Skeletal muscle cell (primary cell): ENCODE results near the gene CREBL2.
A peak's percentile ranks its signal among the peaks of the same experiment; 100 is the strongest.
"Not testable (repeated sequence)": the region's sequence is repeated elsewhere in the genome, so short reads cannot be mapped to it uniquely, and the experiment has no call there.

Experiments
- DNase-seq: peaks from one replicate; pipeline ENCODE4 v3.0.0-alpha.2; 2010; ENCODE audit warnings: low read depth
- H3K4me3 ChIP-seq: 2 replicates; pipeline ENCODE4 v1.5.1; 2011; ENCODE audit warnings: low read depth, mild to moderate bottlenecking, control low read depth, low read length, moderate library complexity

The CREBL2 gene

DNA sequence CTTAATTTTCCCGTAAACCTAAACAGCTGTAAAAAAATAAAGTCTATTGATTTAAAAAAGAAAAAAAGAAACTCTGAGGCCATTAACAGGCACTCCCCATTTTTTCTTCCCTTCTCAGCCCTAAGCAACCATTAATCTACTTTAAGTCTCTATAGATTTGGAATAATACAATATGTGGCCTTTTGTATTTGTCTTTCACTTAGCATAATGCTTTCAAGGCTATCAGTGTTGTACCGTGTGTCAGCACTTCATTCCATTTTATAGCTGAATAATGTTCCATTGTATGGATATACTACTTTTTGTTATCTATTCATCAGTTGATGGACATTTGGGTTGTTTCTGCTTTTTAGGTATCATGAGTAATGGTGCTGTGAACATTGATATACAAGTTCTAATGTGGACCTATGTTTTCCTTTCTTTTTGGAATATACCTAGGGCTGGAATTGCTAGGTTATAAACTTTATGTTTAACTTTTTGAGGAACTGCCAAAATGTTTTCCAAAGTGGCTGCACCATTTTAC lies 15.7 kb downstream of the CREBL2 start:
- no peak for DNase-seq
- H3K4me3 ChIP-seq: no peak overlapping the region

- H3K4me3 ChIP-seq: no peak overlapping the region
- no peak for DNase-seq
Measured at GRCh38 chr12:12628013-12628412, 16.3 kb downstream of the CREBL2 start.

DNA sequence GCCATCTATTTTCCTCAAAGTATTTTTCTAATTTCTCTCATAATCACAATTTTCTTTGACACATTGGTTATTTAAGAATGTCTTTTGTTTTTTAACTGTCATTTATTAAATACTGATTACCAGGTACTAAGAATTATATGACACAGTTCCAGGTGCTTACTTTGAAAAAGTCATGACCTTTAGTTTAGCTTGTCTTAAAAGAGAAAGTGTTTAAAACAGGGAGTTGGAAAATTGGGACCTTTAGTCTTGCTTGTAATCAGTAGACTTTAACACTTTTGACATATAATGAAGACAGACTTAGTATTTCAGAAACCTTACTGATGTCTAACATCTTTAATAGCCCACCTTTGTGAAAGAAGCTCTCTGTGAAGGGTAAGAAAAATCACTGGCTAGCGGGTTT lies 19.2 kb downstream of the CREBL2 start:
- no peak for DNase-seq
- no peak overlapping the region for H3K4me3 ChIP-seq

GRCh38 chr12:12635651-12636050 lies 24.0 kb downstream of the CREBL2 start:
- no peak for DNase-seq
- H3K4me3 ChIP-seq: no peak overlapping the region

GRCh38 chr12:12636641-12637040 lies 25.0 kb downstream of the CREBL2 start:
- no peak for DNase-seq
- no peak overlapping the region for H3K4me3 ChIP-seq

DNA sequence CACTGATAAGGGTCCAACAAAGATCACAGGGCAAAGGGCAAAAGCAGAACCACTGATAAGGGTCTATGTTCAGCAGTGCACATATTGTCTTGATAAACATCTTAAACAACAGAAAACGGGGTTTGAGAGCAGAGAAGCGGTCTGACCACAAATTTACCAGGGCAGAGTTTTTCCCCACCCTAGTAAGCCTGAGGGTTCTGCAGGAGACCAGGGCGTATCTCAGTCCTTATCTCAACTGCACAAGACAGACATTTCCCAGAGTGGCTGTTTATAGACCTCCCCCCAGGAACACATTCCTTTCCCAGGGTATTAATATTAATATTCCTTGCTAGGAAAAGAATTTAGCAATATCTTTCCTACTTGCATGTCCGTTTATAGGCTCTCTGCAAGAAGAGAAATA lies 28.3 kb downstream of the CREBL2 start:
- H3K4me3 ChIP-seq, DNase-seq: not testable (repeated sequence)

GRCh38 chr12:12641650-12642049 lies 30.0 kb downstream of the CREBL2 start:
- H3K4me3 ChIP-seq: no peak overlapping the region
- DNase-seq: no peak

GRCh38 chr12:12642916-12643315 lies 31.2 kb downstream of the CREBL2 start:
- DNase-seq: no peak
- no peak overlapping the region for H3K4me3 ChIP-seq

GRCh38 chr12:12645485-12645884 lies 33.8 kb downstream of the CREBL2 start:
- H3K4me3 ChIP-seq: no peak overlapping the region

DNA sequence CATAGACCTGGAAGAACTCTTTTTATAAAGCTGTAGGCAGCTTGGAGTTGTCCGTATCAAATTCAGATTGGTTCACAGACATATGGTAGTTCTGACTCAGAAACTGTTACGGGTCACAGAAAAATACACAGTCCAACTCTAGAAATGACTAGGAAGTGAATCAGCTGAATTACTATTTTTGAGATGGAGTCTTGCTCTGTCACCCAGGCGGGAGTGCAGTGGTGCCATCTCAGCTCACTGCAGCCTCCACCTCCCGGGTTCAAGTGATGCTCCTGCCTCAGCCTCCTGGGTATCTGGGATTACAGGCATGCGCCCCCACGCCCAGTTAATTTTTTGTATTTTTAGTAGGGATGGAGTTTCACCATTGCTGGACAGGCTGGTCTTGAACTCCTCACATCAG lies 34.3 kb downstream of the CREBL2 start:
- H3K4me3 ChIP-seq: not testable (repeated sequence)
- DNase-seq: peak; percentile 31

More at GRCh38 chr12:12645485-12645884, 33.8 kb downstream of the CREBL2 start:
- DNase-seq: no peak

DNA sequence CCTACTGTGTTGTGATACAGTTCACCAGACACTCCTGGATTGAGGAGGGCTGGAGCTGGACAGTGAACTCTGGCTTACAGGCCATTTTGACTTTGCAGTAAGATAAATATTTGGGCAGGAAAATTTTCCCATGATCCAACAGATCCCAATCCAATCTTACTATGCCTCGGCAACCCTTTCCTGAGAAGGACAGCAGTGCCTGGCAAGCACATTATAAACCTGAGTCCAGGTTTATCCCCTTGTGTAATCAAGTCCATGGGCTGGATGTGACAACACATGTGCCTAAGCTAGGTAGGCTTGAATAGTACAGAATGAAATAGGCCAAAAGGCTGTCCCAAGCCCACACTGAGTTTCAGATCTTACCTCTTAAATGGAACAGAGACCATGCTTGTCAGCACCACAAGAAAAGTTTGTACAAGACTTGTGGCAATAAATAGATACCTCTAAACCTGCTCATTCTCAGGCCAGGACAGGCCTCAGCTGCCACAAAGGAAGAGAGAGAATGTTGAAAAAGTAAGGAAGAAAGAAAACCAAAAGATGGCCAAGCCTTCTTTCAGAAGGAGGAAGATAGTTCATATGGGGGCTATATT lies 34.9 kb downstream of the CREBL2 start:
- no peak overlapping the region for H3K4me3 ChIP-seq

DNA sequence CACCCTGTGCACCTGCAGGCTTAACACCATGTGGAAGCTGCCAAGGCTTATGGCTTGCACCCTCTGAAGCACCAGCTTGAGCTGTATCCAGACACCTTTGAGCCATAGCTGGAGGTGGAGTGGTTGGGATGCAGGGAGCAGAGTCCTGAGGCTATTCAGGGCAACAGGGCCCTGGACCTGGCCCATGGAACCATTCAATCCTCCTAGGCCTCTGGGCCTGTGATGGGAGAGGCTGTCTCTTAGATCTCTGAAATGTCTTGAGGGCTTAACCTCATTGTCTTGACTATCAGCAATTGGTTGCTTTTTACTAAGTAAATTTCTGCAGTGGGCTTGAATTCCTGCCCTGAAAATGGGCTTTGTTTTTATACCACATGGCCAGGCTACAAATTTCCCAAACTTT lies 36.6 kb downstream of the CREBL2 start:
- no peak for DNase-seq
- H3K4me3 ChIP-seq: no peak overlapping the region

More for the DNA sequence above, 34.9 kb downstream of the CREBL2 start:
- DNase-seq: no peak

GRCh38 chr12:12648951-12649650 lies 37.4 kb downstream of the CREBL2 start:
- no peak for DNase-seq
- H3K4me3 ChIP-seq: no peak overlapping the region

DNA sequence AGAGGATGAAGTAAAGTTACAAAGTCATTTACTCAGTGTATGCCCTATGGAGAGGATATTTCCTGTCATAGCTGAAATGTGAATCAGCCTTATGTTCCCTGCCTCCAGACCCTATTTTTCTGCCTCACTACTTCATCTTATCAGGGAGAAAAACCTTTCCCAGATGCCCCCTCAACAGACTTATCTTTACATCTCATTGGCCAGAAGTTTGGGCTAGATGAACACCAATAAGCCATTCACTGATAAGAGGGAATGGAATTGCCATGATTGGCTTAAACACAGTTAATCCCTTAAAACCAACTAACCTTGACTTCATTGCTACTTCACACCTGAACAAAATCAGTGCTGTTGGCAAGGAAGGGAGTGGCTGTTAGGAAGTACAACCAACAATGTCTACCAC lies 40.1 kb downstream of the CREBL2 start:
- no peak overlapping the region for H3K4me3 ChIP-seq
- no peak for DNase-seq

DNA sequence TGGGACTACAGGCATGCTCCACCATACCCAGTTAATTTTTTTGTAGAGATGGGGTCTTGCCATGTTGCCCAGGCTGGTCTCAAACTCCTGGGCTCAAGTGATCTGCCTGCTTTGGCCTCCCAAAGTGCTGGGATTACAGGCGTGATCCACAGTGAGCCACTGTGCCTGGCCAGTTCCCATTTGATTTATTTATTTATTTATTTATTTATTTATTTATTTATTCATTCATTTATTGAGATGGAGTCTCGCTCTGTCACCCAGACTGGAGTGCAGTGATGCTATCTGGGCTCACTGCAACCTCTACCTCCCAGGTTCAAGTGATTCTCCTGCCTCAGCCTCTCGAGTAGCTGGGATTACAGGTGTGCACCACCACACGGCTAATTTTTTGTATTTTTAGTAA lies 41.0 kb downstream of the CREBL2 start:
- not testable (repeated sequence) for DNase-seq, H3K4me3 ChIP-seq

GRCh38 chr12:12653922-12654321 lies 42.2 kb downstream of the CREBL2 start:
- DNase-seq: no peak
- no peak overlapping the region for H3K4me3 ChIP-seq

GRCh38 chr12:12654691-12655460 lies 43.2 kb downstream of the CREBL2 start:
- no peak overlapping the region for H3K4me3 ChIP-seq
- no peak for DNase-seq

- H3K4me3 ChIP-seq: no peak overlapping the region
- no peak for DNase-seq
Measured at GRCh38 chr12:12660201-12660600, 48.5 kb downstream of the CREBL2 start.

- peak; percentile 39 for DNase-seq
- H3K4me3 ChIP-seq: no peak overlapping the region
Measured at GRCh38 chr12:12661086-12661856, 49.6 kb downstream of the CREBL2 start.
